GM21619 (cell line): ENCODE results near the gene PACS2.

Experiments used
- ATAC-seq: cut with Tn5 transposase; IDR thresholded peaks from one replicate; pipeline ENCODE4 v1.9.1; 2021; ENCODE audit not compliant: unreplicated experiment

PACS2 gene

DNA sequence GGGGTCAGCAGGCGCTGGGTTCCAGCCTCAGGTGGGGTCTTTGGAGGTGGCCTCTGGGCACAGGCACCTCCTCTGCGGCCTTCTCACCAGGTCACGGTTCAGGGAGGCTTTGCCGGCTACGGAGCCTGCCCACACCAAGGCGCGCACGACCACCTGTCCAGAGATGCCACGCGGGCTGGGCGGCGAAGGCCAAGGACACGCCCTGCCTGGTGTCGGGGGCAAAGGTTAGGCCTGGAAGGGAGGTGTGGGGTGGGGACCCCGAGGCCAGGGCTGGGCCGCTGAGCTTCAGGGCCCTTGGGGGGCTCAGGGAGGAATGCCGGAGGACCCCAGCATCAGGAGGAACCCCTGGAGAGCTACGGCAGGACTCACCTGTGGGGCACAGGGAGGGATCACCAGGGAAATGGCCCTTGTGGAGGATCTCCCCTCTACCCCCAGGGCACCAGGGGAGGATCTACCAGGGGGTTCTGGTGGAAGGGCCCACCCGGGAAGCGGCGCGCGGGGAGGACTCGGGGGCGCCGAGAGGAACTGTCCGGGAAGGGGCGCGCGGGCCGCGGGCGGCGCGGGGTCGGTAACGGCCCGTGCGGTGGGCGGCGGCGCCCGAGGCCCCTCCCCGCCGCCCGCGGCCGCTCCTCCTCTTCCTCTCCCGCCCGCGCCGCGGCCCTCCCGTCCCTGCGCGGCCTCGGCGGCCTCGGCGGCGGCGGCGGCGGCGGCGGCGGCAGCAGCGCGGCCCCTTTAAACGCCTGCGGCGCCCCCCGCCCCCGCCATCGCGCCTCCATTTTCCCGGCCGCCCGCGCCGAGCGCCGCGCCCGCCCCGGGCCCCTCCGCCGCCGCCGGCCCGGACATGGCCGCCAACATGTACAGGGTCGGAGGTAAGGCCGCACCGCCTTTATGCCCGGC lies 104.9 kb downstream of the PACS2 start, which contains the start of gene MTA1:
Gene MTA1 (plus strand): TSS at position 633 of the 897 bp plus-strand sequence. CDS start 209 bp downstream, at position 842.
- ATAC-seq = peak; percentile 63

DNA sequence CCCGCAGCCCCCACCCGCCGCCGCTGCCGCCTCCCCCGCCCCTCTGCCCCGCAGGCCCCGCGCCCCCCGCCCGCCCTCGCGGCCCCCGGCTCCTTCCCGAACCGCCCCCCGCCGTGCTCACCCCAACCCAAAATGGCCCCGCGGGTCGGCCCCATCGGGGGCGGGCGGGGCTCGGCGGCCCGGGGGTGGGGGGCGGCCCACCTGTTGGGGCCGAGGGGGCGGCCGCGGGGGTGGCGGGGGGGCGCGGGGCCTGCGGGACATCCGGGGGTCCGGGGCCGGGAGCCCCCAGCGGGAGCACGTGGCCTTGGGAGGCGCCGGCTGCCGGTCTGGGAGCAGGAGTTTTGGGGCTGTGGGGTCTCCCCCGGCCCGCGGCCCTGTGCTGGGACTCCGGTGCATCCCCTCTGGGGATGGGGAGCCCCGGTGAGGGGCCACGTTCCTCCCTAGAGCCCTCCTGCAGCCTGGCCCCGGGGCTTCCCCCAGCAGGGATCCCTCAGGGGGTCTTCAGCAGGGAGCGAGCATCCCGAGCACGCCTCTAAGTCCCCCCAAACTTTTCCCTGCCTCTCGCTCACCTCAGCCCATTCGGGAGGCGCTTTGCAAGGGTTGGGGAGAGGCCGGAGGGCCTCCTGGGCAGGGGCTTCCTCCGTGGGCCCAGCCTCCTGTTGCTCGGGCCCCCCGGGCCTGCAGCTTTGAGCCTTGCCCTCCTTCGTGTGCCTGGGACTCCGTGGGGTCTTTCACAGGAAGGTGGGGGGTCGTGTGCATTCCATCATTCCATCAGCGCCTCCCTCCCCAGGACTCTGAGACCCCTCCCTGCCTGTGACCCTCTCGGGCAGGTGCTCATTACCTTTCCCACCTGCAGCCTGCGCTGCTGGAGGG lies 105.8 kb downstream of the PACS2 start:
- no peak for ATAC-seq

DNA sequence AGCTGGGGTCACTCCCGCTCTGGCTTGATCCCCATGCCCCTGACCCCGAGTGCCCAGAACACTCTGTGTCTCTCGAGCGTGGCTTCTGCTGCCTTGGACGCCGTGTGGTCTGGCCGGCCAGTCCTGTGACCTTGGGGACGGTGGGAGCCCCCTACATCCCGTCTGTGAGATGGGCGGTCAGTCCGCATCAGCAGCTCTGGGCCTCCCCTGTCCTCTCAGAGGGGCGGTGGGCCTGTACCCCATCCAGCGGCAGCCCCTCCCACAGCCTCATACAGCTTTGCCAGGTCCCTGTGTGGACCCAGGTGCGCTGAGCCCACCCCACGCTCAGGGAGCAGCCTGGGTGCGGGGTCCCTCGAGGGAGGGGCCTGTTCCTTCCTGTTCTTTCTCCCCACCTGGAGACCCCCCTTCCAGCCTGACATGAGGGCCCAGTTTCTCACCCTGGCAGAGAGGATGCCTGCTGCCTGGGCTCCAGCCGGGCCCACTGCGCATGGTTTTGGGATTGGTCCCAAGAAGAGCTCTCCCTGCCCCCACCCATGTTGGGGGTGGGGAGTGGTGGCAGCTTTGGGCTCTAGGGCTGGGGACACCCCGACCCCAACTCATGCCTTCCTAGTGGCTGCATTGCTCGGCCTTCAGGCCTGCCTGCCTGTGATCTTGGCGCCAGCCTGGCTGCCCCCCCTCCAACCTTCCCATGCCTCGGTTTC lies 106.6 kb downstream of the PACS2 start:
- ATAC-seq = no peak

DNA sequence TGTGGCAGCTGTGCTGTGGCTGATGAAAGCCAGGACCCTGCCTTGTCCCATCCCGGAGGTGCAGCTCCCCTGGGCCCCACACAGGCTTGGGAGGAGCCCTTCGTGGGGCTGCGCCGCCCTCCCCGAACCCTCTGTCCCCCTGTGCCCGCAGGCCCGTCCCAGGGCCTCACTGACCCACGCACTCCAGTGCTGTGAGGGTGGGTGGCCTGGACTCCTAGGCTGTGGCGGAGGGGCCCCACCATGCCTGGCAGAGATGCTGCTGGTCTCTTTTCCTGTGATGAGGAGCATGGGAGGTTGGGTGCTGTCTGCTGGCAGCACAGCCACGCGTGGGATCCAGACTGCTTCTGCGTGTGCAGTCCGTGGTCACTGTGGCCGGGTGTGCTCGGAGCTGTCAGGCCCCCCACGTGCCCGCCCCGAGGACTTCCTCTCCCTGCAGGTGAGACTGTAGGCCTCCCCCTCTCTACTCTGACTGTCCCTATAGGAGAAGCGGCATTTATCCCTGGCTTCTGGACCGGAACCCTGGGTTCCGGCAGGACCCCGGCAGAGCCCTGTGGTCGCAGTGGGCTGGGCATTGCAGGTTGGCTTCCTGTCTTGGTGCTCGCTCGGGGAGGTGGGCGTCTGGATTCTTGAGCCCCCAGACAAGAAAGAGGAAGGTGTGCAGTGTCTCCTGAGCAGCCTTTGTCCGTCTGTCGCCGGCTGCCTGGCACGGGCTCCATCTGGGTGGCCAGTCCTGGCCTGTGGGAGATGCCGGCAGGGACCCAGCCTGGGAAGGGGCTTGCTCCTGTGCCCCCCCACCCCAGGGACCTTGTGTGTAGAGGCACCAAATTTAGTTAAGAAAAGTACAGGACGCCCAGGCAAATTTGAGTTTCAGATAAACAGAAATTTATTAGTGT lies 107.4 kb downstream of the PACS2 start:
- ATAC-seq = no peak

DNA sequence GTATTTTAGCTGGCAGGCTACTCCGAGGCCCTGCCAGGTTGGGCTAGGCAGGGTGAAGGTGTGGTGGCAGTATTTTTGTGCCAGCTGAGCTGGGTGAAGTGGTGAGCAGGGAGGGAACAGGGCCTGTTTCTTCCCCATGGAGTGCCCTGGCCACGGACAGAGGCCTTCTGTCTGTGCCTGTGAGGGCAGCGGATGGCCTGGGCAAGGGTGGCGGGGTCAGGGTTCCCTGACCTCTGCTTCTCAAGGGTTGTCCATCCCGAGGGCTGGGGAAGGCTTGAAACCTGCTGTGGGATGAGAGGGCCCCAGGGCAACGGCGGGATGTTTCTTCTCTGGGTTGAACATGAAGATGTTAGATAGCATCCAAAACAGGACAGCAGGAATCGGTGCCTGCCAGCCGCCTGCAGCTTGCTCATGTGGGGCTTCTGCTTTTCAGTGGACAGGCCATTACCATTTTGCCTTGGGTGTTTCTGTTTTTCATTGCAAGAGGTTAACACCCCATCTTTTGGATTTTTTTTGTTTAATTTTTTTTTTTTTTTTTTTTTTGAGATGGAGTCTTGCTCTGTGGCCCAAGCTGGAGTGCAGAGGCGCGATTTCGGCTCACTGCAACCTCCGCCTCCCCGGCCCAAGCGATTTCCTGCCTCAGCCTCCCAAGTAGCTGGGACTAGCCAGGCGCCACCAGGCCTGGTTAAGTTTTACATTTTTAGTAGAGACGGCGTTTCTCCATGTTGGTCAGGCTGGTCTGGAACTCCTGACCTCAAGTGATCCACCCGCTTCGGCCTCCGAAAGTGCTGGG lies 108.3 kb downstream of the PACS2 start:
- ATAC-seq = no peak

DNA sequence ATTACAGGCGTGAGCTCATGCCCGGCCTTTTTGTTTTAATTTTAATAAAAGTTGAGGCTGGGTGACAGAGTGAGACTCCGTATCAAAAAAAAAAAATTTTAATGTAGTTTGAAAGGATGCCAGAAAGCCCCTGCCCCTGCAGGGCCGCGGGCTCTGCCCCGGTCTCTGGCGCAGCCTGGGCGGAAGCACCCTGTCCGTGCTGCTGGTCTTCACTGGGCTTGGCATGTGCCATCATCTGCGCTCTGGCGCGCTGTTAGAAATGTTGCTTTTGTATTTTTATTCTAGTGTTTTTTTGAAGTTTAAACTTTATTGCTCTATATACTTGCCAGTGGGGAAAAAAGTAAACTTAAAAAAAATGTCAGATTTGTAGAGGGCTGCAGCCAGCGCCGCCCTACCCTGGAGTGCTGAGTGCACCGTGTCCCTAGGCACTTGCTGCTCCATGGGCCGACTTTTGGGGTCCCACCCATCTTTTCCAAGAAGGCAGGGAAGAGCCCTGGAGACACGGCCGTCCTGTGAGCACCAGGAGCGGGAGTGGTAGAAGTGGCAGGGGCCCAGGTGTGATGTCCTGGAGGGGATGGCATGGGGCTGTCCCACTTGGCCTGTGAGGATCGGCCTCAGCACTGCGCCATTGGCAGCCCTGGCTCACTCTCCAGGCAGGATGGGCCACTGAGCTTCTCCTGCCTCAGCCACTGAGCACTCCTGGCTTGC lies 109.1 kb downstream of the PACS2 start:
- no peak for ATAC-seq

DNA sequence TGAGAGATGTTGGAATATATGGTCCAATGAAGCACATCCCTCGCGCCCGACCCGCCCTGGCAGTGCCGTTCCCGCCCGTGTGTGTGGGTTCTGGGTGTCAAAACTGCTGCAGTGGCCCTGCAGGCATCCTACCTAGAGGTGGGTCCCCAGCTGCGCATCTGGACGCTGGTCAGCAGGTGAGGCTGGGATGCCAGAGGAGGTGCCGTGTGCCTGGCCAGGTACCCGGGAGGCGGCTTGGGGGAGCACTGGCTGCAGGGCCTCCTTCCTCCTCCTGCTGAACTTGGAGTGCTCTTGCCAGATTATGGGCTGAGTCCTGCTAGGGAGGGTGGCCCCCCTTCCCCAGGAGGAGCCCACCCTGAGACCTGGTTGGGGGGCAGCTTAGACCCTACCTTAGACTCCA lies 110.3 kb downstream of the PACS2 start:
- ATAC-seq = no peak

DNA sequence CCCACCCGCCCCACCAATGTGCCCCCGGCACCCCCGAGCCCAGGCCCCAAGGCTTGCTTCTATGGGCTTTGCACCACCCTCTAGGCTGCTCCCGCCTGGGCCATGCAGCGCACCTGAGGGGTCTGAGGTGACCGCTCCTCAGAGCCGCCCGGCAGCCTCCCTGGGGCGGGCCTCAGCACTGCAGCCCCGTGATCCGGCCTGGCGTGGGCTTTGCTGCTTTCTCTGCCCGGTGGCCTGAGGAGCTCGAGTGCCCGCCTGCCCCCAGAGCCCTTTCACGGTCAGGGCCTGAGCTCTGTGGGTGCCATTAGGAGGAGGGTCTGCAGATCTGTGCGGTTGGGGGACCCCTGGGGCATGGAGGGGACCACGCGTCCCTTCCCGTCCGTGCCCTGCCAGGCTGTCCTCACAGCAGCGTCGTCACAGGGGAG lies 111.3 kb downstream of the PACS2 start:
- ATAC-seq = no peak

DNA sequence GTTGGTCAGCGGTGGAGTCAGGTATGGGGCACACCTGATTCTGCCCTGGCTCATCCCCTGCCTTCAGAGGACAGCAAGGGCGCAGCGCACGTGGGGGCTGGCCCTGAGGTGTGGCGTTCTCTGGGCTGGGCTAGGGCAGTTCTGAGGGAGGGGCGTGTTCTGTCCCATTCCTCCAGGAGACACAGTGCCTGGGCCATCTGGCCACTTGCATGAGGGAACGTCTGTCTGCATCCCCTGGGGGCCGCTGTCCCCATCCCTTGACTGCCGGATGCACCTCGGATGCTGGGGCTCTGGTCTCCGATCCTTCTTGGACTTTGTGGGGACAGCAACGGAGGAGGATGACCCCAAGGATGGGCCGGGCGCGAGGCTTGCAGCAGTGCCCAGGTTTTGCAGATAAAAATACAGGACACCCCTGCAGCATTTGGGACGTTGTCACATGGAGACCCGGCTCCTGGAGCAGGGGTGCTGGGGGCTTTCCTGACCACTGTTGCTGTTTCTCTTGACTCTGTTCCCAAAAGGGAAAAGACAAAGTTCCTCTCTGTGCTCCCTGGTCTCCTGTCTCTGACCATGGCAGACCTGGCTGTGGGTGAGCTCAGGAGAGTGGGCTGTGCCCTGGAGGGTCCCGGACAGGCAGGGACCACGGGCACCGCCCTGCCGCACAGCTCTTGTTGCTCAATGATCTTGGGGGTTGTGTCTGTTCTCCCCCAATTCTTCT lies 112.0 kb downstream of the PACS2 start:
- ATAC-seq = no peak

DNA sequence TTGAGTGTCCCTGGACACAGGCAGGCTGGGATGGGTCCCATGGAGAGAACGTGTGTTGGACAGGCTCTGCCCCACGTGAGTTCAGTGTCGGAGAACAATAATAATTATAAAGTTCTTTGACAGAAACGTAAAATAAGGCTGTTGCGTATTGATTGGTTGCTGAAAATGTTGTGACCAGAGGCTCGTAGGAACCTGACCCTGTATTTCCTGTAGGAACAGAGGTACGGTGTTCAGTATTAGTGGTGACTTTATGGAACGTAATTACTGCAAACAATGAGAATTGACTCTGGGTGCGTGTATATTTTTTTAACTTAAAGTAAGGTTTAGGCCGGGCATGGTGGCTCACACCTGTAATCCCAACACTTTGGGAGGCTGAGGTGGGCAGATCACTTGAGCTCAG lies 112.9 kb downstream of the PACS2 start:
- ATAC-seq = no peak

DNA sequence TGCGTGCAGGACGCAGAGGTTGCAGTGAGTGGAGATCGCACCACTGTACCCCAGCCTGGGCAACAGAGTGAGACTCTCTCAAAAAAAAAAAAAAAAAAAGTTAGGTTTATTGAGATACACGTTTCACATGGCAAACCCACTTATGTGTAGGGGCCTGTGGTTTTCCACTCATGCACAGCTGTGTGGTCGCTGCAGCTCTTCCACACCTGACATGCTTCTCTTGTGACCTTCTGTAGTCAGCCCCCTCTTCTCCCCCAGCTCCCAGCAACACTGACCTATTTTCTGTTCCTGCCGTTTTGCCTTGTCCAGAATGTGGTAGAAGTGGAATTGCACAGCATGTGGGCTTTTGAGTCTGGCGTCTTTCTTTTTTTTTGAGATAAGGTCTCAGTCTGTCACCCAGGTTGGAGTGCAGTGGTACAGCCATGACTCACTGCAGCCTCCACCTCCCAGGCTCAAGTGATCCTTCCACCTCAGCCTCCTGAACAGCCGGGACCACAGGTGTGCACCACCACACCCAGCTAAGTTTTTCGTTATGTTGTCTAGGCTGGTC lies 113.5 kb downstream of the PACS2 start:
- ATAC-seq = no peak

DNA sequence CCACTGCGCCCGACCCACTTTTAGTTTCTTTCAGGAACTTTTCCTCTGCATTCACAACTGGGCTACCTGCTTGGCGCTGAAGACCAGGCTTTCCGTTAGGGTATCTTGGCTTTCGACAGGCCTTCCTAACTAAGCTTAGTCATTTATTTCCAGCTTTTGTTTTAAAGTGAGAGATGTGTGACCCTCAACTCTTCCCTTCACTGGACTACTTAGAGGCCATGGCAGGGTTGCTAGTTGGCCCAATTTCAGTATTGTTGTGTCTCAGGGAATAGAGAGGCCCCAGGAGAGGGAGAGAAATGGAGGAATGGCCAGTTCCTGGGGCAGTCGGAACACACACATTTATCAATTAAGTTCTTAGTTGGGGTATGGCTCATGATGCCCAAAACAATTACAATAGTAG lies 115.5 kb downstream of the PACS2 start:
- ATAC-seq = no peak

DNA sequence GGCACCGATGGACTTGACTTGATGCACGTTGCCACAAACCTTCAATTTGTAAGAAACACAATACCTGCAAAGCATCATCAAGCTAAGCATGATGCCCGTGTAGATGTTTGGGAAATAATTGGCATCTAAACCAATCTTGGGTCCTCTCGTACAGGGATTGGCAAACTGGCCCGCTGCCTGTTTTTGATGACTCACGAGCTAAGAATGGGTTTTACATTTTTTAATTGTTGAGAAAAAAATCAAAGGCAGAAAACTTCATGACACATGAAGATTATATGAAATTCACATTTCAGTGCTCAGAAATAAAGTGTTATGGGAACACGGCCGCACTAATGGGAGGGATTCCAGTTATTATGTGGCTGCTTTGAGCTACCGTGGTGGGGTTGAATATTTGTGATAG lies 116.0 kb downstream of the PACS2 start:
- no peak for ATAC-seq

DNA sequence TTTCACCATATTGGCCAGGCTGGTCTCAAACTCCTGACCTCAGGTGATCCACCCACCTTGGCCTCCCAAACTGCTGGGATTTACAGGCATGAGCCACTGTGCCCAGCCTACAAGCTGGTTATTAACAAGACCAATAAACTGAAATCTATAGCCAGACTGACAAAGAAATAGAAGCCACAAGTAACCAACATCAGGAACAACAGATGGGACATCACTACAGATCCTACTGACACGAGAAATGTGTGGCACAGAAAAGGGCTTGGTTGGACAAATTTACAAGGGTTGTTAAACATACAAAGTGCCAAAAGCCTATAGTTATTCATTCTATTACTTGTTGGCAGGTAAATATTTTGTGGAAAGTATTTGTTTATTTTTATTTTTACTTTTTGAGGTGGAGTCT lies 116.7 kb downstream of the PACS2 start:
- ATAC-seq = no peak

DNA sequence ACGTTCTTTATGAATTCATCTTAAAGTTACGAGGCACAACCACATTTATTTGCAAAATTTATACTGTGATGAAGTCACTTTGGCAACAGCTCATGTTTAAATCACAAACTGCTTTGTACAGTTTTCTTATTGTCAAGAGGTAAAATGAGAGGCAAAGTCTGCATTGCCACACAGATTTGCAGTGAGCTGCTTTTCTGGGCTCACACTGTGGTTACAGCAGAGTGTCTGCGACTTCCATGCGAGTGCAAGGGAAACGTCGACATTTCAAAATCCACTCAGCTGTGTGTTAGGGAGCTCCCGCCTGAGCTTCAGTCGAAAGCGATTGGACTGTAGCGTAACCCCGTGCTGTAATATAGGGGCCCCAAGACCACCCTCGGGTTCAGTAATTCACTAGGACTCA lies 118.1 kb downstream of the PACS2 start:
- no peak for ATAC-seq

DNA sequence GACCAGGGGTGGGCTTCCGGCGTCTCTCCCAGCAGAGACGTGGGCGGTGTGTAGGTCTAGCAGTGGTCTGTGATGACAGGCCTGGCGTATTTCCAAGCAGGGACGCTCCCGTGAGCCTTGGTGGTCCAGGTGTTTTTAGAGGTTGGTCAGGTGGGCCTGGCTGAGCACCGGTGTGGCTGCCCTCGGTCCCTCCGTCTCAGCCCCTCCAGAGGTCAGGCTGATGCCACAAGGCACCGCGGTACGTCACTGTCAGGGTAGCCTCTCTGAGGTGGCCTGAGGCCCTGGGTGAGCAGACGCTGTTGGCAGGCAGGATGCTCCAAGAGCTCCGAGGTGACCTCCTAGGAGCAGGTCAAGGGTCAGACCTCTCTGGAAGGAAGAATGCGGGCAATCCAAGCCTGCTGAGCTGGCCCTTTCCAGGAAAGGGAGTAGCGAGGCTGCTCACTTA lies 118.6 kb downstream of the PACS2 start:
- ATAC-seq = no peak

DNA sequence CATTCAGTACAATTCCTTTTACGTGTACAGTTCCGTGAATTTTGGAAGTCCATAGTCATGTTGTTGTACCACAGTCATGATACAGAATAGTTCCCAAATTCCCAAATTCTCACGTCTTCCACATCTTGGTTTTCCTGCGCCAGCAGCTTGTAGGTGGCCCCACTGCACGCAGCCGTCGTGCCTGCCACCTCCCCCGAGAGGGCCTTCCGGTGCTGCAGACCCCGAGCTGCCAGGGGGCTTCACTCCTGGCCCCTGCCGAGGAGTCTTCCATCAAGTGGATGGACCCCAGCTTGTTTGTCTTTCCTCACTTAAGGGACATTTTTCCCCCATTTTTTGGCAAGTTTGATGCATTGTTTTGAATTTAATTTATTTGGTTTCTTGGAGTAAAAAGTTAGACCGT lies 121.9 kb downstream of the PACS2 start:
- ATAC-seq = no peak
